A549 (cell line): ENCODE results near the gene SYT8. TPM values are rescaled to one million over a fixed set of nuclear protein-coding genes. Genes with fewer than 3 reads are reported as not detected.

Experiments used
- ATAC-seq, 2 experiments: fragments of 200-7000 bp in 1 of 2; fragments of >200 bp in 1 of 2; cut with Nextera tagmentation in 1 of 2; cut with Tn5 transposase in 1 of 2; 3 replicates each; pipeline versions ENCODE4 v1.8.0 to v1.9.1; 2018 to 2020; ENCODE audit warnings: mild to moderate bottlenecking in 1 of 2, moderate library complexity in 1 of 2
- CTCF ChIA-PET: fragments of 300-600 bp; sonication (Branson Sonifier 250); formaldehyde crosslinking; extraction: SDS; loops from one replicate; lab custom pipeline; 2021; ENCODE audit warnings: antibody characterized with exemption, inconsistent platforms; lab: Yijun Ruan, JAX
- POLR2A ChIA-PET: fragments of 350-600 bp; formaldehyde crosslinking; extraction: SDS; loops from one replicate; lab custom pipeline; 2021; ENCODE audit warnings: antibody characterized with exemption, inconsistent platforms; lab: Yijun Ruan, JAX
- DNase-seq, 2 experiments: peaks; one replicate each; pipeline versions ENCODE4 v3.0.0 to v3.0.0-alpha.2; 2011 to 2016; ENCODE audit warnings: low read depth in 1 of 2, low spot score in 1 of 2
- FAIRE-seq: peaks from 2 replicates; lab custom pipeline; 2011; peaks lifted over from hg19 to GRCh38; lab: Jason Lieb, UNC
- H3K27ac ChIP-seq, 2 experiments: fragments of >200 bp; sonication (Bioruptor Twin); formaldehyde crosslinking; 3 replicates each; pipeline ENCODE4 v1.5.1; 2016 to 2017
- H3K4me1 ChIP-seq: fragments of >200 bp; sonication (Bioruptor Twin); formaldehyde crosslinking; 3 replicates; pipeline ENCODE4 v1.6.1; 2016
- H3K4me2 ChIP-seq: fragments of >200 bp; sonication (Bioruptor Twin); formaldehyde crosslinking; 3 replicates; pipeline ENCODE4 v1.6.1; 2016
- H3K4me3 ChIP-seq: fragments of >200 bp; sonication (Bioruptor Twin); formaldehyde crosslinking; 3 replicates; pipeline ENCODE4 v1.5.1; 2016
- H3K9me3 ChIP-seq: fragments of >200 bp; sonication (Bioruptor Twin); formaldehyde crosslinking; 3 replicates; pipeline ENCODE4 v1.6.1; 2016
- CBX8 ChIP-seq: fragments of 200-600 bp; sonication (generic); IDR thresholded peaks from 2 replicates; pipeline ENCODE4 v1.6.1; 2016
- CHD2 ChIP-seq: fragments of 150-350 bp; IDR thresholded peaks from 2 replicates; pipeline ENCODE4 v1.6.1; 2014; ENCODE audit warnings: low read length; ENCODE audit not compliant: partially characterized antibody
- CHD4 ChIP-seq: fragments of 200-600 bp; sonication (generic); IDR thresholded peaks from 2 replicates; pipeline ENCODE4 v1.6.1; 2016; ENCODE audit warnings: antibody characterized with exemption, mild to moderate bottlenecking, borderline replicate concordance
- CTCF ChIP-seq: fragments of >200 bp; sonication (Bioruptor Twin); formaldehyde crosslinking; IDR thresholded peaks from 3 replicates; pipeline ENCODE4 v1.5.1; 2016
- EHF ChIP-seq: fragments of 250-450 bp; sonication (Bioruptor Pico); IDR thresholded peaks from 2 replicates; pipeline ENCODE4 v1.5.0; 2020; ENCODE audit warnings: mild to moderate bottlenecking
- ELK1 ChIP-seq: fragments of 150-350 bp; IDR thresholded peaks from 2 replicates; pipeline ENCODE4 v1.6.1; 2014; ENCODE audit warnings: low read depth, mild to moderate bottlenecking, low read length
- HDAC2 ChIP-seq: fragments of 200-600 bp; sonication (generic); IDR thresholded peaks from 2 replicates; pipeline ENCODE4 v1.6.1; 2016
- HMGXB4 ChIP-seq: fragments of 250-450 bp; sonication (Bioruptor Pico); IDR thresholded peaks from 2 replicates; pipeline ENCODE4 v1.5.0; 2021; ENCODE audit warnings: mild to moderate bottlenecking, moderate library complexity, borderline replicate concordance
- HOXB13 ChIP-seq: fragments of 250-450 bp; sonication (Bioruptor Pico); IDR thresholded peaks from 2 replicates; pipeline ENCODE4 v1.5.0; 2020; ENCODE audit warnings: low read depth, mild to moderate bottlenecking, moderate library complexity
- HOXB5 ChIP-seq: fragments of 250-450 bp; sonication (Bioruptor Pico); IDR thresholded peaks from 2 replicates; pipeline ENCODE4 v1.5.0; 2020; ENCODE audit warnings: mild to moderate bottlenecking, moderate library complexity
- KDM1A ChIP-seq: fragments of 200-600 bp; sonication (generic); IDR thresholded peaks from 2 replicates; pipeline ENCODE4 v1.6.1; 2016; ENCODE audit warnings: low read depth, mild to moderate bottlenecking
- KDM5A ChIP-seq: fragments of 200-600 bp; sonication (generic); IDR thresholded peaks from 2 replicates; pipeline ENCODE4 v1.6.1; 2016; ENCODE audit warnings: antibody characterized with exemption, mild to moderate bottlenecking
- NPAS2 ChIP-seq: fragments of 250-450 bp; sonication (Bioruptor Pico); IDR thresholded peaks from 2 replicates; pipeline ENCODE4 v1.8.0; 2022; ENCODE audit warnings: mild to moderate bottlenecking, moderate library complexity, borderline replicate concordance
- NR3C1 ChIP-seq: fragments of >200 bp; sonication (Bioruptor Twin); formaldehyde crosslinking; IDR thresholded peaks from 3 replicates; pipeline ENCODE4 v1.6.1; 2017
- POLR2A ChIP-seq: IDR thresholded peaks from 2 replicates; pipeline ENCODE4 v1.6.1; 2012; ENCODE audit warnings: mild to moderate bottlenecking, low read length
- RAD21 ChIP-seq, 2 experiments: fragments of >200 bp in 1 of 2; sonication (Bioruptor Twin) in 1 of 2; formaldehyde crosslinking in 1 of 2; IDR thresholded peaks in 1 of 2; conservative IDR thresholded peaks in 1 of 2; 2 replicates in 1 of 2; 3 replicates in 1 of 2; pipeline ENCODE4 v1.6.1; 2012 to 2018; ENCODE audit warnings: inconsistent platforms in 1 of 2
- REST ChIP-seq: fragments of 200-600 bp; sonication (generic); IDR thresholded peaks from 2 replicates; pipeline ENCODE4 v1.6.1; 2016; ENCODE audit warnings: antibody characterized with exemption, mild to moderate bottlenecking, moderate library complexity
- RNF2 ChIP-seq: fragments of 200-600 bp; sonication (generic); IDR thresholded peaks from 2 replicates; pipeline ENCODE4 v1.6.1; 2016; ENCODE audit warnings: low read depth, mild to moderate bottlenecking, antibody characterized with exemption, moderate library complexity, borderline replicate concordance
- SMC3 ChIP-seq: fragments of >200 bp; sonication (Bioruptor Twin); formaldehyde crosslinking; IDR thresholded peaks from 3 replicates; pipeline ENCODE4 v1.6.1; 2018; ENCODE audit warnings: inconsistent platforms
- TFCP2L1 ChIP-seq: fragments of 250-450 bp; sonication (Bioruptor Pico); IDR thresholded peaks from 2 replicates; pipeline ENCODE4 v1.5.0; 2021; ENCODE audit warnings: mild to moderate bottlenecking
- ZC3H11A ChIP-seq: fragments of 450-650 bp; IDR thresholded peaks from 2 replicates; pipeline ENCODE4 v1.6.1; 2014; ENCODE audit warnings: antibody characterized with exemption, mild to moderate bottlenecking
- ZNF302 ChIP-seq: fragments of 250-450 bp; sonication (Bioruptor Pico); IDR thresholded peaks from 2 replicates; pipeline ENCODE4 v1.9.0; 2021; ENCODE audit warnings: inconsistent platforms, mild to moderate bottlenecking, moderate library complexity
- WGBS: methylation state at CpG from one replicate; pipeline ENCODE4 v1.1.6; 2017; ENCODE audit errors: missing lambda C conversion rate; 5-methylcytosine and 5-hydroxymethylcytosine counted together
- polyA plus RNA-seq, 4 experiments: library from polyadenylated mRNA; depleted of rRNA in 3 of 4; stranded (reverse); fragments of >200 nt; fragmentation: RNase III in 1 of 4; extraction: RNeasy Plus Mini Kit Qiagen cat#74134 plus additional on column Dnase treatment in 1 of 4; gene quantifications; 2 replicates in 3 of 4; 3 replicates in 1 of 4; pipeline ENCODE4 v1.2.3, GENCODE V29; 2011 to 2017

Gene SYT8
- polyA plus RNA-seq, 2 of the 4 experiments (the other 2 are of a cell fraction): 0.25 TPM; not detected in 1

- TF ChIP-seq ELK1: no peak
- TF ChIP-seq, all 56 proteins: peak for 3
These were observed 41.7 kb downstream of the SYT8 start (continued) for GRCh38 chr11:1876361-1877063.

GRCh38 chr11:1877211-1878136, 42.7 kb downstream of the SYT8 start:
- Histone ChIP-seq H3K4me1 (peaks cover 19% of the 10 kb centered on the region; the same call in 2 of the 3 replicates), H3K9me3 (no peaks in the 10 kb centered on the region), H3K4me3 (no peak overlapping the region), H3K4me2 (no peak overlapping the region), H3K27ac (no peak overlapping the region)
- CTCF ChIA-PET: interaction anchor here (0.7 to 10.1 kb wide), 34 partner anchors 14 to 274 kb away, joined by 3 to 334 read pairs (median 5); partner anchors contain the start of genes H19, MRPL23, PRR33 and TNNI2
- FAIRE-seq (no peak), DNase-seq (no peak)
- TF ChIP-seq HOXB5 (no peak), RAD21 (conservative IDR thresholded peaks at IDR 0.05 in 1 of 2, IDR thresholded peaks at IDR 0.05 in 1 of 2) (no peak), NR3C1 (no peak), CTCF (no peak), KDM5A (no peak), HDAC2 (no peak), KDM1A (no peak), TFCP2L1 (CRISPR knock-in tag) (no peak), CHD4 (no peak), NPAS2 (CRISPR knock-in tag) (no peak), HOXB13 (CRISPR knock-in tag) (no peak), POLR2A (no peak), ZC3H11A (no peak), CHD2 (no peak)
- TF ChIP-seq, all 56 proteins: peak for 0
- POLR2A ChIA-PET: no interaction called here
- no peak for ATAC-seq
- 86% methylated on average over 17 of the region's 33 CpGs for WGBS

- no peak for ATAC-seq
- Histone ChIP-seq H3K4me3 (no peak overlapping the region), H3K4me1 (peaks cover 13% of the 10 kb centered on the region; the same call in 2 of the 3 replicates), H3K27ac (no peak overlapping the region), H3K9me3 (no peaks in the 10 kb centered on the region), H3K4me2 (no peak overlapping the region)
- ChIA-PET POLR2A (no interaction called here), CTCF (interaction anchor here (0.7 to 10.1 kb wide), 12 partner anchors 9 to 273 kb away, joined by 3 to 334 read pairs (median 6); partner anchors contain the start of genes MRPL23 and TNNI2)
- DNase-seq: no peak
- 83% methylated on average over 18 of the region's 30 CpGs for WGBS
- no peak for FAIRE-seq
- TF ChIP-seq SMC3: no peak
- TF ChIP-seq HOXB5: no peak
- TF ChIP-seq EHF (CRISPR knock-in tag): no peak
- TF ChIP-seq ZNF302 (CRISPR knock-in tag): no peak
- TF ChIP-seq RNF2: no peak
- no peak for TF ChIP-seq HMGXB4 (CRISPR knock-in tag)
- no peak for TF ChIP-seq REST
- no peak for TF ChIP-seq CBX8
- no peak for TF ChIP-seq CHD2
These were observed 43.6 kb downstream of the SYT8 start for GRCh38 chr11:1878137-1879031.
